GM19240 (cell line): ENCODE data around the gene MAB21L4.

Source experiments
- DNase-seq: peaks from one replicate; pipeline ENCODE4 v3.0.0; 2011; ENCODE audit warnings: low spot score; ENCODE audit not compliant: insufficient read length

The MAB21L4 gene

GRCh38 chr2:240896871-240897692 is 1.1 kb upstream of the MAB21L4 start:
- DNase-seq, result no peak

- no peak for DNase-seq
Observed at GRCh38 chr2:240896394-240896793, 438 bp upstream of the MAB21L4 start.

- DNase-seq, result no peak
Observed at GRCh38 chr2:240894836-240895558, 959 bp downstream of the MAB21L4 start.

- no peak for DNase-seq
Observed at GRCh38 chr2:240894006-240894405, 1.9 kb downstream of the MAB21L4 start.

- no peak for DNase-seq
Observed at GRCh38 chr2:240893363-240893844, 2.6 kb downstream of the MAB21L4 start.

GRCh38 chr2:240892925-240893324 is 3.0 kb downstream of the MAB21L4 start:
- no peak for DNase-seq

GRCh38 chr2:240892356-240892755 is 3.6 kb downstream of the MAB21L4 start:
- DNase-seq, result no peak

GRCh38 chr2:240891492-240892340 is 4.2 kb downstream of the MAB21L4 start:
- no peak for DNase-seq

- no peak for DNase-seq
Observed at GRCh38 chr2:240890691-240891090, 5.3 kb downstream of the MAB21L4 start.

- DNase-seq, result no peak
Observed at GRCh38 chr2:240889601-240890560, 6.1 kb downstream of the MAB21L4 start.

GRCh38 chr2:240888890-240889573 is 6.9 kb downstream of the MAB21L4 start:
- DNase-seq, result no peak

GRCh38 chr2:240888130-240888889 is 7.6 kb downstream of the MAB21L4 start:
- no peak for DNase-seq

GRCh38 chr2:240887631-240888030 is 8.3 kb downstream of the MAB21L4 start:
- no peak for DNase-seq

- DNase-seq, result no peak
Observed at GRCh38 chr2:240886678-240887609, 9.0 kb downstream of the MAB21L4 start.

GRCh38 chr2:240886023-240886565 is 9.9 kb downstream of the MAB21L4 start:
- DNase-seq, result no peak

GRCh38 chr2:240885566-240885965 is 10.4 kb downstream of the MAB21L4 start:
- DNase-seq, result no peak

- DNase-seq, result no peak
Observed at GRCh38 chr2:240884745-240885144, 11.2 kb downstream of the MAB21L4 start.

GRCh38 chr2:240884221-240884620 is 11.7 kb downstream of the MAB21L4 start:
- DNase-seq, result no peak
